ENCODE measurements around the gene GPC6.

The GPC6 gene

GRCh38 chr13:93289053-93289452, 62.4 kb downstream of the GPC6 start:
- 78% methylated on average over 4 of the region's 4 CpGs for WGBS
- H4K91ac ChIP-seq (ENCODE audit: low read length): no peak overlapping the region
- no peak overlapping the region for H3K14ac ChIP-seq (ENCODE audit: low read length in 2 of 2)
- H2BK120ac ChIP-seq (ENCODE audit: low read depth, low read length): no peak overlapping the region
- no peaks in the 10 kb centered on the region for H3K4me1 ChIP-seq (ENCODE audit: control insufficient read depth, insufficient read depth, low read depth, low read length)
- no peaks in the 10 kb centered on the region for H3K9me3 ChIP-seq (ENCODE audit: control insufficient read depth, low read length)
- H3K36me3 ChIP-seq (ENCODE audit: control insufficient read depth in 1 of 2, insufficient read depth in 2 of 2, low read depth in 1 of 2, low read length in 2 of 2): no peaks in the 10 kb centered on the region
- no peaks in the 10 kb centered on the region for H3K27me3 ChIP-seq (ENCODE audit: control insufficient read depth in 1 of 2, insufficient read depth in 1 of 2, low read length in 2 of 2)
- no peak overlapping the region for H2BK15ac ChIP-seq (ENCODE audit: low read depth, poor library complexity, severe bottlenecking)
- H3K4me3 ChIP-seq (ENCODE audit: insufficient read depth in 1 of 2, low read depth in 1 of 2, low read length in 2 of 2): no peak overlapping the region
- H2AFZ ChIP-seq (ENCODE audit: low read depth, low read length): no peak overlapping the region
- no peak overlapping the region for H3K27ac ChIP-seq (ENCODE audit: low read length, poor library complexity, severe bottlenecking)
- no peak overlapping the region for H2AK5ac ChIP-seq (ENCODE audit: low read length, severe bottlenecking)
- peaks cover 5% of the 10 kb centered on the region for H3K79me1 ChIP-seq (replicated peaks; ENCODE audit: low read length, poor library complexity, severe bottlenecking)
- no peak overlapping the region for H3K9ac ChIP-seq (ENCODE audit: low read length)
- no peak overlapping the region for H3K18ac ChIP-seq (ENCODE audit: low read depth in 1 of 2, low read length in 2 of 2)
- H2BK12ac ChIP-seq (ENCODE audit: low read length in 2 of 2): no peak overlapping the region
- H4K8ac ChIP-seq (ENCODE audit: low read length): no peak overlapping the region
- DNase-seq: no peak
- no peak overlapping the region for H2BK5ac ChIP-seq (ENCODE audit: low read depth, low read length, poor library complexity, severe bottlenecking)
- H3K23ac ChIP-seq (ENCODE audit: low read length in 2 of 2): no peak overlapping the region
- H3K4me2 ChIP-seq (ENCODE audit: low read length, poor library complexity, severe bottlenecking): no peak overlapping the region
- no peak overlapping the region for H3K4ac ChIP-seq (ENCODE audit: low read depth in 1 of 2, low read length in 2 of 2)

GRCh38 chr13:93289842-93290241, 63.2 kb downstream of the GPC6 start:
- no peaks in the 10 kb centered on the region for H3K36me3 ChIP-seq (ENCODE audit: control insufficient read depth in 1 of 2, insufficient read depth in 2 of 2, low read depth in 1 of 2, low read length in 2 of 2)
- no peaks in the 10 kb centered on the region for H3K27me3 ChIP-seq (ENCODE audit: control insufficient read depth in 1 of 2, insufficient read depth in 1 of 2, low read length in 2 of 2)
- H3K18ac ChIP-seq (ENCODE audit: low read depth in 1 of 2, low read length in 2 of 2): no peak overlapping the region
- no peak overlapping the region for H3K14ac ChIP-seq (ENCODE audit: low read length in 2 of 2)
- H3K79me1 ChIP-seq (replicated peaks; ENCODE audit: low read length, poor library complexity, severe bottlenecking): peaks cover 5% of the 10 kb centered on the region
- H2AK5ac ChIP-seq (ENCODE audit: low read length, severe bottlenecking): no peak overlapping the region
- H2BK15ac ChIP-seq (ENCODE audit: low read depth, poor library complexity, severe bottlenecking): no peak overlapping the region
- no peaks in the 10 kb centered on the region for H3K4me1 ChIP-seq (ENCODE audit: control insufficient read depth, insufficient read depth, low read depth, low read length)
- no peaks in the 10 kb centered on the region for H3K9me3 ChIP-seq (ENCODE audit: control insufficient read depth, low read length)
- no peak overlapping the region for H3K4me3 ChIP-seq (ENCODE audit: insufficient read depth in 1 of 2, low read depth in 1 of 2, low read length in 2 of 2)
- no peak overlapping the region for H3K4ac ChIP-seq (ENCODE audit: low read depth in 1 of 2, low read length in 2 of 2)
- no peak overlapping the region for H4K8ac ChIP-seq (ENCODE audit: low read length)
- no peak overlapping the region for H2BK12ac ChIP-seq (ENCODE audit: low read length in 2 of 2)
- no peak overlapping the region for H2BK120ac ChIP-seq (ENCODE audit: low read depth, low read length)
- no peak overlapping the region for H2AFZ ChIP-seq (ENCODE audit: low read depth, low read length)
- H3K23ac ChIP-seq (ENCODE audit: low read length in 2 of 2): no peak overlapping the region
- no peak overlapping the region for H4K91ac ChIP-seq (ENCODE audit: low read length)
- DNase-seq: no peak
- no peak overlapping the region for H3K27ac ChIP-seq (ENCODE audit: low read length, poor library complexity, severe bottlenecking)
- WGBS: 79% methylated on average over 1 of the region's 1 CpG
- H3K4me2 ChIP-seq (ENCODE audit: low read length, poor library complexity, severe bottlenecking): no peak overlapping the region
- H3K9ac ChIP-seq (ENCODE audit: low read length): no peak overlapping the region
- no peak overlapping the region for H2BK5ac ChIP-seq (ENCODE audit: low read depth, low read length, poor library complexity, severe bottlenecking)

GRCh38 chr13:93290503-93290902, 63.9 kb downstream of the GPC6 start:
- Histone ChIP-seq H3K4me2 (ENCODE audit: low read length, poor library complexity, severe bottlenecking) (no peak overlapping the region), H2BK12ac (ENCODE audit: low read length in 2 of 2) (no peak overlapping the region), H3K36me3 (ENCODE audit: control insufficient read depth in 1 of 2, insufficient read depth in 2 of 2, low read depth in 1 of 2, low read length in 2 of 2) (no peaks in the 10 kb centered on the region), H3K4me1 (ENCODE audit: control insufficient read depth, insufficient read depth, low read depth, low read length) (no peaks in the 10 kb centered on the region), H4K91ac (ENCODE audit: low read length) (no peak overlapping the region), H3K27ac (ENCODE audit: low read length, poor library complexity, severe bottlenecking) (no peak overlapping the region), H3K9me3 (ENCODE audit: control insufficient read depth, low read length) (no peaks in the 10 kb centered on the region), H4K8ac (ENCODE audit: low read length) (no peak overlapping the region), H3K9ac (ENCODE audit: low read length) (no peak overlapping the region), H3K14ac (ENCODE audit: low read length in 2 of 2) (no peak overlapping the region), H3K79me1 (replicated peaks; ENCODE audit: low read length, poor library complexity, severe bottlenecking) (peaks cover 4% of the 10 kb centered on the region), H3K18ac (ENCODE audit: low read depth in 1 of 2, low read length in 2 of 2) (no peak overlapping the region), H2AFZ (ENCODE audit: low read depth, low read length) (no peak overlapping the region), H3K4ac (ENCODE audit: low read depth in 1 of 2, low read length in 2 of 2) (no peak overlapping the region), H3K4me3 (ENCODE audit: insufficient read depth in 1 of 2, low read depth in 1 of 2, low read length in 2 of 2) (no peak overlapping the region), H3K23ac (ENCODE audit: low read length in 2 of 2) (no peak overlapping the region), H3K27me3 (ENCODE audit: control insufficient read depth in 1 of 2, insufficient read depth in 1 of 2, low read length in 2 of 2) (no peaks in the 10 kb centered on the region), H2BK5ac (ENCODE audit: low read depth, low read length, poor library complexity, severe bottlenecking) (no peak overlapping the region), H2AK5ac (ENCODE audit: low read length, severe bottlenecking) (no peak overlapping the region), H2BK15ac (ENCODE audit: low read depth, poor library complexity, severe bottlenecking) (no peak overlapping the region), H2BK120ac (ENCODE audit: low read depth, low read length) (no peak overlapping the region)
- peak; percentile 59 for DNase-seq

GRCh38 chr13:93292366-93292765, 65.8 kb downstream of the GPC6 start:
- H3K27me3 ChIP-seq (ENCODE audit: control insufficient read depth in 1 of 2, insufficient read depth in 1 of 2, low read length in 2 of 2): no peaks in the 10 kb centered on the region
- H3K18ac ChIP-seq (ENCODE audit: low read depth in 1 of 2, low read length in 2 of 2): no peak overlapping the region
- H4K91ac ChIP-seq (ENCODE audit: low read length): no peak overlapping the region
- no peak overlapping the region for H2BK120ac ChIP-seq (ENCODE audit: low read depth, low read length)
- no peak overlapping the region for H2BK5ac ChIP-seq (ENCODE audit: low read depth, low read length, poor library complexity, severe bottlenecking)
- H3K9me3 ChIP-seq (ENCODE audit: control insufficient read depth, low read length): no peaks in the 10 kb centered on the region
- no peak overlapping the region for H2BK12ac ChIP-seq (ENCODE audit: low read length in 2 of 2)
- no peaks in the 10 kb centered on the region for H3K4me1 ChIP-seq (ENCODE audit: control insufficient read depth, insufficient read depth, low read depth, low read length)
- no peak overlapping the region for H3K4me3 ChIP-seq (ENCODE audit: insufficient read depth in 1 of 2, low read depth in 1 of 2, low read length in 2 of 2)
- no peak overlapping the region for H2BK15ac ChIP-seq (ENCODE audit: low read depth, poor library complexity, severe bottlenecking)
- no CpG with 5 or more reads among the region's 1 CpG for WGBS
- H3K4me2 ChIP-seq (ENCODE audit: low read length, poor library complexity, severe bottlenecking): no peak overlapping the region
- H2AFZ ChIP-seq (ENCODE audit: low read depth, low read length): no peak overlapping the region
- H3K14ac ChIP-seq (ENCODE audit: low read length in 2 of 2): no peak overlapping the region
- H3K4ac ChIP-seq (ENCODE audit: low read depth in 1 of 2, low read length in 2 of 2): no peak overlapping the region
- H3K23ac ChIP-seq (ENCODE audit: low read length in 2 of 2): no peak overlapping the region
- no peak for DNase-seq
- peaks cover 15% of the 10 kb centered on the region for H3K79me1 ChIP-seq (replicated peaks; ENCODE audit: low read length, poor library complexity, severe bottlenecking)
- H3K27ac ChIP-seq (ENCODE audit: low read length, poor library complexity, severe bottlenecking): no peak overlapping the region
- H2AK5ac ChIP-seq (ENCODE audit: low read length, severe bottlenecking): no peak overlapping the region
- H3K36me3 ChIP-seq (ENCODE audit: control insufficient read depth in 1 of 2, insufficient read depth in 2 of 2, low read depth in 1 of 2, low read length in 2 of 2): no peaks in the 10 kb centered on the region
- no peak overlapping the region for H4K8ac ChIP-seq (ENCODE audit: low read length)
- no peak overlapping the region for H3K9ac ChIP-seq (ENCODE audit: low read length)

All from mesenchymal stem cell (in vitro differentiated cells and primary cell).